ENCODE measurements around the gene TRIO. TPM values are rescaled to one million over a fixed set of nuclear protein-coding genes. Genes with fewer than 3 reads are reported as not detected.

TRIO gene
- total and polyA plus RNA-seq, 10 of the 15 experiments (the other 5 are each of a cell fraction or from before 2014, with no cell fraction given), result 5.1 to 96.4 (median 44.6) TPM

GRCh38 chr5:14467251-14467650 is 324.1 kb downstream of the TRIO start:
- ATAC-seq (no peak), FAIRE-seq (no peak), DNase-seq (ENCODE audit: low read depth, low spot score) (no peak)
- H3K36me3 ChIP-seq (ENCODE audit: control insufficient read depth in 2 of 2, insufficient read depth in 2 of 2, low read length in 1 of 2), result peaks cover 19 to 26% of the 10 kb centered on the region in 2 experiments
- CTCF ChIA-PET, result interaction anchor here (1.4 to 1.5 kb wide), 2 partner anchors 10 to 182 kb away, joined by 3 to 4 read pairs; no protein-coding TSS in a partner anchor
- H4K20me1 ChIP-seq (ENCODE audit: control insufficient read depth, insufficient read depth), result no peaks in the 10 kb centered on the region
- SMC1A ChIA-PET (ENCODE audit: uncharacterized antibody, unreplicated experiment), result interaction anchor here (0.7 to 1.0 kb wide), 2 partner anchors 9 to 11 kb away, joined by 3 to 5 read pairs; no protein-coding TSS in a partner anchor
- H3K9ac ChIP-seq (ENCODE audit: control insufficient read depth, insufficient read depth, low read length), result no peak overlapping the region
- no peak overlapping the region for H3K27ac ChIP-seq (ENCODE audit: control insufficient read depth, insufficient read depth)
- in situ Hi-C loops (cut with MboI), result no loop called here
- H2AFZ ChIP-seq (ENCODE audit: control insufficient read depth, low read depth, low read length), result no peak overlapping the region
- RAD21 ChIA-PET (ENCODE audit: unreplicated experiment), result no interaction called here
- no TSS peak for BruUV-seq (replicated peaks)
- no peak overlapping the region for H3K4me3 ChIP-seq
- no peaks in the 10 kb centered on the region for H3K9me3 ChIP-seq (replicated peaks; ENCODE audit: control insufficient read depth, insufficient read depth, low read length)
- H3K27me3 ChIP-seq (replicated peaks in 1 of 2; ENCODE audit: control insufficient read depth in 2 of 2, insufficient read depth in 2 of 2, low read length in 1 of 2), result no peaks in the 10 kb centered on the region
- no peaks in the 10 kb centered on the region for H3K4me1 ChIP-seq (ENCODE audit: control insufficient read depth, insufficient read depth, low read length)
- no peak overlapping the region for H3K4me2 ChIP-seq (ENCODE audit: control insufficient read depth, insufficient read depth)
- POLR2A ChIA-PET, result no interaction called here
- intact Hi-C loops (cut with micrococcal nuclease; ENCODE audit: unreplicated experiment), result no loop called here
- WGBS (ENCODE audit: insufficient coverage, insufficient replicate concordance, low lambda C conversion rate, missing lambda C conversion rate), result 92% methylated on average over 8 of the region's 8 CpGs
- H3K79me2 ChIP-seq (ENCODE audit: control insufficient read depth, insufficient read depth, low read length), result no peaks in the 10 kb centered on the region
- TF ChIP-seq EGR1 (IDR thresholded peaks at IDR 0.05; ENCODE audit: borderline replicate concordance in 1 of 2, low read depth in 2 of 2, low read length in 2 of 2) (no peak), FOXK2 (IDR thresholded peaks at IDR 0.05) (no peak), NR2C1 (IDR thresholded peaks at IDR 0.05) (no peak), USF2 (IDR thresholded peaks at IDR 0.05; ENCODE audit: borderline replicate concordance, low read depth, low read length) (no peak), PKNOX1 (IDR thresholded peaks at IDR 0.05) (no peak), MAX (IDR thresholded peaks at IDR 0.05; ENCODE audit: low read depth, low read length) (no peak), E2F8 (IDR thresholded peaks at IDR 0.05; ENCODE audit: low read depth, partially characterized antibody) (no peak), CHD4 (IDR thresholded peaks at IDR 0.05) (no peak), BCL11A (IDR thresholded peaks at IDR 0.05; ENCODE audit: low read depth, low read length) (no peak), RAD21 (IDR thresholded peaks at IDR 0.05; ENCODE audit: insufficient read depth, low read depth, low read length) (no peak), RB1 (IDR thresholded peaks at IDR 0.05; ENCODE audit: borderline replicate concordance) (no peak), BMI1 (IDR thresholded peaks at IDR 0.05; ENCODE audit: borderline replicate concordance) (no peak), HDAC6 (IDR thresholded peaks at IDR 0.05; ENCODE audit: unreplicated experiment) (no peak), ASH2L (IDR thresholded peaks at IDR 0.05; ENCODE audit: borderline replicate concordance, low read depth) (no peak), ZNF592 (IDR thresholded peaks at IDR 0.05) (no peak), EED (IDR thresholded peaks at IDR 0.05; ENCODE audit: low read depth) (no peak)
